Dermis microvascular lymphatic vessel endothelial cell (primary cell): ENCODE measurements around the gene WDR47. TPM values are rescaled to one million over a fixed set of nuclear protein-coding genes. Genes with fewer than 3 reads are reported as not detected.

ENCODE experiments used
- DNase-seq, 2 donors: peaks; one replicate each; pipeline versions ENCODE4 v3.0.0 to v3.0.0-alpha.2; 2010; ENCODE audit warnings: low read depth in 2 of 2
- total RNA-seq: library from RNA; depleted of rRNA; stranded (reverse); fragments of >200 nt; gene quantifications from 2 replicates; pipeline ENCODE4 v1.2.1, GENCODE V29; 2014

The WDR47 gene
- 13.2 and 15.0 TPM in 2 replicates for total RNA-seq

- peak; percentile 70 to 97 for DNase-seq
Observed at GRCh38 chr1:109041621-109042468, at the start of gene WDR47. TSS of gene WDR47 (minus strand) at chr1:109042102. CDS start at chr1:109023512, 18,590 bp downstream.

DNA sequence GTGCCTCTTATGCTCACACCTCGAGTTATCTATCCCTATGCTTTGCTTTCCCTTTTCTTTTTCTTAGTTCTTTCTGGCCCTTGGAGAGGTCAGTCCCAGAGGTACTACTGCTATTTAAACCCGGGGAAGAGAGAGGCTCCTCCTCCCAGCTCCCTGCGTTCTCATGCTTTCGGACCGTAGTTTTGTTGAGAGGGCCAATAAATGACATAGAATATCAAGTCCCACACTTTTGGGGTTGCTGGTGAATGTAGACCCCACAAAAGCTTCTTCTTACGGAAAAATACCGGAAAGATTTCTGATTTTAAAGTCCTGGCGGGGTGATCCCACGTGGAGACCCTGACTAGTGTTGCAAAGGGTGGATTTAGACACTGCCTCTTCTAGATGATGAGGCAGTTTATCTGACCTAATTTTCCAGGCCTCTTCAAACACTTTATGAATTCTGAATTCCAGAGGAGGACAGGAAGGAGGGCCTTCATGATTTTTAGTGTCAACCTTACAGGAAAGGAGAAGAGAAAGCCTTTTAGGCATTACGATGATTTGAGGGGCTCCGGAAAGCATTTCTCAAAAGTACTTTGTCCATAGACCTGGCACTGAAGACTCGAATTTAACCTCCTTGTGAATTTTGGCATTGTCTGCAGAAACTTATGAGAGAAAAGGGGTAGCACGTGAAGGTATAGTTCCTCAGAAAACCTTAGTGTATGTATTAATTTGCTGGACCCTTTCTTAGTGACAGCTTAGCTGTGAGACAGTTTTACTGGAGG lies 49.4 kb upstream of the WDR47 start:
- peak in 1 of 2 donors; percentile 67 for DNase-seq

DNA sequence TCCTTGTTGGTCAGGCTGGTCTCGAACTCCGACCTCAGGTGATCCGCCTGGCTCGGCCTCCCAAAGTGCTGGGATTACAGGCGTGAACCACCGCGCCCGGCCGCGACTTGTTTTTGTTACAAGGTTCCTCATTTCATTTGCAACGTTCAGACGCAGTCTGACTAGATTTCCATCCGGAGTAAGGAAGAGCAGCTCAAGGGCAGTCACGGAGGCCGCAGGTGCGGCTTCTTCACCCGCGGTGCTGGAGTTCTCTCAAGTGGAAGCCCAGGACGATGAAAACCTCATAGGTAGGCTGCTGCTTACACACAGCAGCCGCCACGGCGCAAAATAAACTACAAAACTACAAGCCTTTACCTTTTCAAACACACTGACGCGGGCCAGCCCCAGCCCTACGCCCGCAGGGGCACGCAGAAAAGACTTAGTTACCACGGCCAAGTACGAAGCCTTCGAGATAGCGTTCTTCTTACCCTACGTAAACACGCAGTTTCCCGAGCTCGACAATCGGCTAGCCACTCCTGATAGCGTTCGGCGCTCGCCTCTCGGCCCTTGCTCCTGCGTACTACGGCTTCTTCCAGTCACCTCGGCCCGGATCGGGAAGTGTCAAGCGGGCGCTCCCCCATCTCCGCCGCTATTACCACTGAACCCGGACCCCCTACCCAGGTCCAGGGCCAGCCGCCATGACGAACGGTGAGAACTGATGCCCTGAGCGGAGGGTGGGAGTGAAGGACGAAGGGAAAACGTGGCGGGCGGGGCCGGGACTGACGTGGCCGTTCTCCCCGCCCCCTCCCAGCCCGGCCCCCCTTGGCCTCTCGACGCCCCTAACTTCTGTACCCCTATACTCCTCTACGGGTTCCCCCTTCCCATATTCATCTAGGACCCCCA lies 48.5 kb upstream of the WDR47 start, which contains the start of gene TMEM167B:
TSS of gene TMEM167B (plus strand) at position 569 of the 882 bp plus-strand sequence. CDS start at position 678, 109 bp downstream.
- DNase-seq, result peak; percentile 84 to 97

DNA sequence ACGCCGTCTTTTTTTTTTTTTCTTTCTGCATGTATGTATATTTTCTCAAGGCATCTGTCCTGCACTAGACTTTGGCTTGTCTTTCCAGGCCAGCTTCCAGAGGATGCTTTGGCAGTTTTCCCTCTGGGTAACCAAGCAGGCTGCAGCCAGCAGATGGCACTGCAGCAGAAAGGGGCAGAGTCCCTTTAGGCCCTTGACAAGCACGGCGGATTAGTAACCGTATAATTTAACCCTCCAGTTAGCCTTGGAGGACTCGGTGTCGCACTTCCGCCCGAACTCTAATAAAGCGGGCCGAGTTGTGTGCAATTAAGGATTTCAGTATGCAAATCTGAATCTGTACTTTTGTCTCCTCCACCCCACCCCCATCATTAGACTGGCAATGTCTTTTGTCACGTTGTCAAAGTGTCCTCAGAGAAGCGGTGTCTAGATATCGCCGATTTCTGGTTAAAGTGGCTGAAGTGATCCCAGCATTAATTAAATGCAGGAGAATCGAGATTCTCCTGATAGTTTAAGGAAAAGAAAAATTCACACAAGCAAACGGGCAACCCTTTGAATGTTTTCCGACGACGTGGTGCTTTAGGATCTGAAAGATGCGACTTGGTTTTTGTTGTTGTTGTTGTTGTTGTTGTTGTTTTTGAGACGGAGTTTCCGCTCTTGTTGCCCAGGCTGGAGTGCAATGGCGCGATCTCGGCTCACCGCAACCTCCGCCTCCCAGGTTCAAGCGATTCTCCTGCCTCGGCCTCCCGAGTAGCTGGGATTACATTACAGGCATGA lies 47.5 kb upstream of the WDR47 start:
- peak; percentile 29 to 35 for DNase-seq

GRCh38 chr1:109084563-109085517 lies 42.9 kb upstream of the WDR47 start:
- no peak for DNase-seq

DNA sequence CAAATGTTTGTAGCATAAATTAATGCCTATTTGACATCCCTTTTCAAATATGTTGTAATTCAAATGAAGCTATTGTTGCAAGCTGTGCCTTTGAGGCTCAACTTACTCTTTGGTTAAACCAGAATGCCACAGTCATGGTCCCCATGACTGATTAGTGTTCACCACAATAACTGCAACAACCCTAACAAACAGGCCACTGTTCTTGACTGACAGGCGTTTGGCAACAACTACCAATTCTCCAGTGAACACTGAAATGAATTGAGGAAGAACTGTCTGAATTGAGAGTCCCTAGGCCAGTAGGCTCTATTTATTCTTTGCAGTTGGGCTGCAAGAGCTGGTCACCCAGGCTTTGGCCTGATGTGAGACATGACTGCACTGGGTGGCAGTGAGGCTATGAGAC lies 42.0 kb upstream of the WDR47 start:
- DNase-seq, result no peak

- DNase-seq, result no peak
Observed at GRCh38 chr1:109083501-109083900, 41.6 kb upstream of the WDR47 start.

DNA sequence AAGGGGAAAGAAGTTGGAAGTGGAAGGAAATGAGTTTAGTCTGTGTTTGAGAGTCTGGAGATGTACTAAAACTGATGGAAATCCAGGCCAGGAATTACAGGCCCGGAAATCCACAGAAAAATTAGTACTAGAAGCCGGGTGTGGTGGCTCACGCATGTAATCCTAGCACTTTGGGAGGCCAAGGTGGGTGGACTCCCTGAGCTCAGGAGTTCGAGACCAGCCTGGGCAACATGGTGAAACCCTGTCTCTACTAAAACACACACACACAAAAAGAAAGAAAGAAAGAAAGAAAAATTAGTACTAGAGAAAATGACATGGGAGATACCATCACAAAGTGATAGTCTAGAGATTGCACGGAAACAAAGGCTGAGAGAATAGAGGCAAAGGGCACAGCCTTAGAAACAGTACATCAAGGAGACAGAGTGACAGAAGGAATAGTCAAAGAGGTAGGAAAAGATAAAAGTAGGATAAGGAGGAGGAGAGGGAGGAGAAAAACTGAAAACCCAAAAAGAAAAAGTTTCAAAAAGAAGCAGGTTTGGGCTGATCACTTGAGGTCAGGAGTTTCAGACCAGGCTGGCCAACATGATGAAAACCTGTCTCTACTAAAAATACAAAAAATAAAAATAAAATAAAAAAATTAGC lies 38.7 kb upstream of the WDR47 start:
- DNase-seq, result no peak

DNA sequence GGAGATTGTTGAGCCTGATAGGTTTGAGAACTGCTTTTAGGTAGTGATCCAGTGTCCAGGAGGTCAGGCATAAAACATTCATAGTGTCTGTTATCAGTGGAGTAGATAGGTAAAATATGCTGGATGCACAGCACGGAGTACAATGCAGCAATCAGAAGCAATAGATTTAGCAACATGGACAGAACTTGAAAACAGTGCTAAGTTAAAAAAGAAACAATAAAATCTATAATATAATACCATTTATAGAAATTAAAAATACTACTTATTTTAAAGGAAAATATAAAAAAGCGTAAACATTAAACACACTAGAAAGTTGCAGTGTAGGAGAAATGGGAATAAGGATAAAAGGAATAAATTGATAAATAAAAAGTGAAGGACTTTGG lies 37.3 kb upstream of the WDR47 start:
- no peak for DNase-seq

DNA sequence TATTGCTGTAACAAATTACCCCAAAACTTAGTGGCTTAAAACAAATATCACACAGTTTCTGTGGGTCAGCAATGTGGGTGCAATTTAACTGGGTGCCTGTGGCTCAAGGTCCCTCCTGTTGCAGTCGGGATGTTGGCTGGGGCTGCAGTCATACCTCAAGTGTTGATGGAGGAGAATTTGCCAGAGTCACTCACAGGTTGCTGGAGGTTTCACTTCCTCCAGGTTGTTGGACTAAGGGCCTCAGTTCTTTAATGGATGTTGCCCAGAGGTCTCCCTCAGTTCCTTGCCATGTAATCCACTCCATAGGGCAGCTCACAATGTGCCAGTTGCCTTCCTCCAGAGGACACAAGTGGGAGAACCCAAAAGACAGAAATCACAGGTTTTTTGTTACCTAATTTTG lies 36.4 kb upstream of the WDR47 start:
- no peak for DNase-seq

DNA sequence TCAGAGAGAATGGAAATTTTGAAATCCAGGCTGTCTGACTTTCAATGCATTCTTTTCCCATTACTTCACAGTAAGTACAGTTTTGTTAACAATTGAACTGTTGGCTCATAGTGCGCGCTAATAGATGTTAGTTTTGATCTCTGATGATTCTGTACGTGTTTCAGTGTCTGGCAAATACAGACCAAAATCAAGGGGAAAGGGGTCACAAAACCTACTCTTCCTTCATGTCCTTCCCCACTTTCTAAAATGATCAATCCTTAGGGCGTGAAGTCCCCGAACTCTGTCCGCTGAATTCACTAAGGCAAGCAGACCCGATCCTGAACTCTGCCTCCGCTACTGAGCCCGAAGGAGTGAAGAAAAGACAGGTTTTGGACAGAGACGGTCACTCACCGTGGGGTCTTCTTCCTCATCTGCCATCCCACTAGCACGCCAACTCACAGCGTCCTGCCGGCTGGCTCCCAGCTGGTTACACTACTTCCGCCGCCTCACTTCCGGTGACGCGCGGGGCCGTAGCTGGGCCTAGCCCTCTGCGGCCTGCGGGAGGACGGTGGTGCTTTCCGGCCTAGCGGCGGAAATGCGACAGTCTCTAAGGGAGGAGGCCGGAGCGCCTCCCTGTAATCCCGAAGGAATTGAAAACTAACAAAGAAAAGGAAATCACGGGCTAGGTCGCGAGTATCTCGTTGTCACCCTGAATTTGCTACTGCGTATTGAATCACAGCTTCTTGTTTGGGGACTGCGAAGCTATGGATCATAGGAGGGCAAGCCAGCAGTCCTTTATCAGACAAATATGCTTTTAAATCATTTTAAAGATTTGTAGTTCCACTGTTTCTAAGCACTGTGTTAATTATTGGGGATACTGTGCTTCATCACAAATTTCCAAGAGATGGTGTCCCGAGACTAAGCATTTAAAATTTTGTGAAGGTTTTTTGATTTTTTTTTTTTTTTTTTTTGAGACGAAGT lies 33.9 kb upstream of the WDR47 start, which contains the start of gene TAF13:
TSS of gene TAF13 (minus strand) at position 473 of the 960 bp plus-strand sequence. CDS start at position 417, 56 bp downstream.
- DNase-seq, result peak; percentile 88 to 96

DNA sequence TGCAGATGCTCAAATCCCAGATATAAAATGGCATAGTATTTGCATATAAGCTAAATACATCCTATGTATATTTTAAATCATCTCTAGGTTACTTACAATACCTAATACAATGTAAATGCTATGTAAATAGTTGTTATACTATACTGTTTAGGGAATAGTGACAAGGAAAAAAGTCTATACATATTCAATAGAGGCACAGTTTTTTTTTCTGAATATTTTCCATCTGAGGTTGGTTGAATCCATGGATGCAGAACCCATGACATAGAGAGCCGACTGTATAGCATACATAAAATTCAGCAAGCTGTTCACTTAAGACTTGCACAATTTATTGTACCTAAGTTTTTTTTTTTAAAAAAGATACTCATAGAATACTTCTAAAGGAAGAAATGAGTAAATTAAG lies 27.4 kb upstream of the WDR47 start:
- no peak for DNase-seq

- DNase-seq, result no peak
Observed at GRCh38 chr1:109067883-109068282, 26.0 kb upstream of the WDR47 start.

- no peak for DNase-seq
Observed at GRCh38 chr1:109065137-109065536, 23.2 kb upstream of the WDR47 start.

GRCh38 chr1:109061183-109061582 lies 19.3 kb upstream of the WDR47 start:
- no peak for DNase-seq

GRCh38 chr1:109060707-109061106 lies 18.8 kb upstream of the WDR47 start:
- no peak for DNase-seq

- no peak for DNase-seq
Observed at GRCh38 chr1:109059026-109059425, 17.1 kb upstream of the WDR47 start.

DNA sequence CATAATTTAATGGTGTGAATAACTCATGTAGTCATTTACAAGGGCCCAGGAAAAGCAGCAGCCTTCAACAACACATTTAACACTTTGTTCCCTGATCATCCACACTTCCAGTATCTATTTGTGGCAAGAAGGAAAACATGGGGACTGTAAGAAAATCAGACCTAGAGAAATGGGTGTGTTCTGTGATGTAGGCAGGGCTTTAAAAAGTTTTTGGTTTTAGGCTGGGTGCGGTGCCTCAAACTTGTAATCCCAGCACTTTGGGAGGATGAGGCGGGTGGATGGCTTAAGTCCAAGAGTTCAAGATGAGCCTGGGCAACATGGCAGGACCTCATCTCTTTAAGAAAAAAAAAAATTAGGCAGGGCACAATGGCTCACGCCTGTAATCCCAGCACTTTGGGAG lies 14.2 kb upstream of the WDR47 start:
- DNase-seq, result no peak
